Hindlimb muscle (tissue), 1 donor: Measurements from ENCODE around the gene PRAME. TPM values are rescaled to one million over a fixed set of nuclear protein-coding genes. Genes with fewer than 3 reads are reported as not detected.
"Not testable (repeated sequence)": the region's sequence is repeated elsewhere in the genome, so short reads cannot be mapped to it uniquely, and the experiment has no call there.

Experiments used
- DNase-seq: peaks from one replicate; pipeline ENCODE4 v3.0.0-alpha.2; 2013
- polyA plus RNA-seq: library from polyadenylated mRNA; unstranded; fragments of 120-200 nt; gene quantifications from one replicate; pipeline ENCODE4 v1.2.1, GENCODE V29; 2013; ENCODE audit not compliant: insufficient read length

Gene PRAME
- polyA plus RNA-seq, 1 donor = not detected

DNA sequence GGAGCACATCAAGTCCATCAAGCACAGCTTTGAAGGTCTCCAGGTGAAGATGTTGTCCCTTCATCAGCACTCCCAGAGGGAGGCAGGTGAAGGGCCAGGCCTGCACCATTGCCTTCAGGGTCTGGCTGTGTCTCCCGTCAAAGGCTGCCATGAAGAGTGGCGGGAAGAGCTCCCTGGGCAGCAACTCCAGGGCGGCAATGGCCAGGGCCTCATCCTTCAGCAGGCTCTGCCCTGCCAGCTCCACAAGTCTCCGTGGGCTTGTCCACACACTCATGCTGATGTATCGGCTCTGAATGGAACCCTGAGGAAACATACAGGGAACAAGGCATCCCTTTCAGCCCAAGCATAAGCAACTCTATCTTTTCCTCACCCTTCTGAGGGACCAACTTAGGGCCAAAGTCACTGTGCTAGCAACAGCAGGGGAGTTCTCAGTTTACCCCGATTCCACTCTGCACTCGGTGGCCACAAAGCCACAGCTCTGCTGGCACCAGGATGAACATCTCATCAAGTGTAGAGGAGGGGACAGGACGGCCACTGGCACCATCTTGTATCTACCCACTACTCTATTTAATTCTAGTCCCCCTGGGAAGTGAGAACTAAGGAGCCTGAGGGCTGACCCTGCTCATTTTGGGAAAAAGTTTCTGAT is 8.2 kb downstream of the PRAME start:
- DNase-seq = no peak

DNA sequence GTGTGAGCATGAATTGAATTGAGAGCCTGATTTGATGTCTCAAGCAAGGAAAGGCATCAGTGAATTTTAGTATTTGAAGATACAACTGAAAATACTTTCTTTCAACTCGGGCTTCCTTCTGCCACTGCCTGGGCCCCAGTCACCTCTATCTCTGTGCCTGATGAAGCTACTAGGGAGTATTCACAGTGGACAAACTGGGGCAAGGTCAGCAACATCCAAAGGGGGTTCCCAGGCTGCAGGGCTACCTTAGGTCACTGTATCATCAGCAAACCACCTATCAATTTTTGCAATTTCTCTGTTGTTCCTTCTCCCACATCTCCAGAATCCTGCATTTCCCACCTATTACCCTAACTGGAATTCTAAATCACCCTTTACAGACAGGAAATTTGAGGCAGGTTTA is 10.2 kb downstream of the PRAME start:
- no peak for DNase-seq

- no peak for DNase-seq
These were observed 10.7 kb downstream of the PRAME start for GRCh38 chr22:22548317-22548716.

DNA sequence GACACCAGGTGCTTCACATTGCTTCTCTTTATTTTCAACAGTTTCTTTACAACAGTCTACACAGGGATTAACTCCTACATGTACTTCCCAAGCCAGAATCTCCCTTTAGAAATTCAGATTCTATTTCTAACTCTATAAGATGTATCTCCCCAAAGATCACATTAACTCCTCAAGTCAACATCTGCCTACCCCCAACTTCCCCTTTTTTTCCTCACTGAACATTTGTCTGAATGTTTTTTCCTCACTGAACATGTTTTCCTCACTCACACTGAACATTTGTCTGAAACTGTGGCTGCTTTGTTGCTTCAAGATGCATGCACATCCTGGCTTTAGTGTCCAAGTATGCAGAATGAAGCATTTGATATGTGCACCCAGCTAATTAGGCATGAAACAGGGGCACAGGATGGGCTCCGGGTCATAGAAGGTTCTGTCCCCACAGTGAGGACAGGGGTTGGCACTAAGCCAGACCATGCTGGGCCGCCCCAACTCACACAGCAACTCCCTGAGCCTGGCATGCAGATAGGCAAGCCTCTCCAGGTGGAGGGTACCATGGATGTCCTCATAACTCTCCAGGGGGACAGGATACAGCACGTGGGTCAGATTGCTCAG is 11.3 kb downstream of the PRAME start:
- DNase-seq = no peak

DNA sequence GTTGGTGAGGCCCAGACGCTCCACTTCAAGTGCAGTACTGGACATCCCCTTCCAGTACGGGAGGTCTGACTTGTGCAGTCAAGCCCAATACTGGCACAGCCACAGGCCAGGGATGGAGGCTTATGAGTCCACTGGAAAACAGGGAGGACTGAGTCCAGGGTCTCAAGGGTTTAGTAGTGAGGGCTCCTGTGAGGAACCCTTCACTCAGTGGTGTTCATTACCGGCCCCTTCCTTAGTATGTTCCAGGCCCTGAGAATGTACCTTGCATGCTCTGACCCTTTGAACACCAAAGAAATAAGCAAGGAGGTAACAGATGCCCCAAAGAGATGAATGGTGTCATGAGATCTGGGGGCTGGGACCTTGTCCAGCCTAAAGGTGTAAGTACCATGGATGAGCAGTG is 11.8 kb downstream of the PRAME start:
- no peak for DNase-seq

- DNase-seq = no peak
These were observed 12.6 kb downstream of the PRAME start for GRCh38 chr22:22546490-22546889.

GRCh38 chr22:22545084-22545483 is 14.0 kb downstream of the PRAME start:
- DNase-seq = no peak

GRCh38 chr22:22538226-22538989 is 20.7 kb downstream of the PRAME start:
- DNase-seq = no peak

DNA sequence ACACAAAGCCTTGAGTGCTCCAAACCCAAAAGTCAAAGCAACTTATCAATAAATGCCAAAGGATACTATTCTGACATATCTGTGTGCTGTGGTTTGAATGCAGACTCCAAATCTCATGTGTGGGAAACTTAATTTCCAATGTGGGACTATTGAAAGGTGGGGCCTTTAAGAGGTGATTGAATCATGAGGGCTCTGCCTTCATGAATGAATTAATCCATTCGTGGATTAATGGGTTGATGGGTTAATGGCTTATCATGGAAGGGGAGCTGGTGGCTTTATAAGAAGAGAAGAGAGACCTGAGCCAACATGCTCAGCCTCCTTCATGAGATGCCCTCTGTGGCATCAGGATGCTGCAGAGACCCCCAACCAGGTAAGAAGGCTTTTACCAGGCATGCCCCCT is 22.1 kb downstream of the PRAME start:
- no peak for DNase-seq

DNA sequence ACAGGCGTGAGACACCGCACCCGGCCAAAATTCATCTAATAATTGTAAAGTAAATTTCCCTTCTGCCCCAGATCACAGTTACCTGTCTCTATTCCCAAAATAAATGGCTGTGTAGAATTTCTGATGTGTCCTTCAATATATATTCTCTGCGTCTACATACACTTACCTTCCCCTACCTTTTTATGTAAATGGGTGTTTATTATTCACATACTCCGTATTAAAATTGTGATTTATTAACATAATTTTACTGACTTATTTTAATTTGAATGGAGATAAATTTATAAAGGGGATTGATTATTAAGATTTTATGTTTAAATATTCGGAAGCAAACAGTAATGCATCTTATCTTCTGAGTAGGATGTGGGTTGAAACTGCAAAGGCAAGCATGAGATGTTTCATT is 22.6 kb downstream of the PRAME start:
- DNase-seq = no peak

- DNase-seq = no peak
These were observed 23.4 kb downstream of the PRAME start for GRCh38 chr22:22535662-22536061.

DNA sequence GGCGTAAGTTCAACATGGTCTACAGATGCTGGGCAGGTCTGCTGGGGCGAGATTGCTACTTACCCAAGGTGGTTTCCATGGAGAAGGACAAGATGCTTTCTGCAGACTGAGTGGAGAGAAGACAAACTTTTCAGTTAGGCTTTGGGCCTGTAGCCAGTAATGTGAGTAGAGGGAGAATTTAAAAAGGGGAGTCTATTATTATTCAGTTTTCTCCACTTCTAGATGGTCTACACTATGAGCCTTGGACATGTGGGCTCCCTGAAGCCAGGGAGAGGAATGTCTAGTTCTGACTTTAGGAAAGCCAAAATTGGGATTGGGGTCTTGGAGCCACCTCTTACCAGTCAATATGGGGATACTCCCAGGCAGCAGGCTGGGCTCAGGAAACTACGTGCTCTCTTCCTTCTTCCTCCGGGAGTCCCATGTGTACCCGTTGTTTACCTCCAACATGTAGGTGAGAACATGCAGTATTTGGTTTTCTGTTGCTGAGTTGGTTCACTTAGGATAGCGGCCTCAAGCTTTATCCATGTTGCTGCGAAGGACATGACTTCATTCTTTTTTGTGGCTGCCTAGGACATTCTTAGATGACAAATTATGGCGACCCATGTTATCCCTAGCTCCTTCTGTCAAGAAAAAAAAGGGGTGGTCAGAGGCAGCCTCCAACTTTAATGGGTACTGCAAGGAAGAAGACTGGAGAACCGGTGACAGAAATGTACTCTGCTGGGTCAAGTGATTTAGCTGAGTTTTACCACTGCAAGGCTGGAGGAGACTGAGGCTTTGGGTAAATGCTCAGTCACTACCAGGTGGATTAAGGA is 24.3 kb downstream of the PRAME start:
- no peak for DNase-seq

DNA sequence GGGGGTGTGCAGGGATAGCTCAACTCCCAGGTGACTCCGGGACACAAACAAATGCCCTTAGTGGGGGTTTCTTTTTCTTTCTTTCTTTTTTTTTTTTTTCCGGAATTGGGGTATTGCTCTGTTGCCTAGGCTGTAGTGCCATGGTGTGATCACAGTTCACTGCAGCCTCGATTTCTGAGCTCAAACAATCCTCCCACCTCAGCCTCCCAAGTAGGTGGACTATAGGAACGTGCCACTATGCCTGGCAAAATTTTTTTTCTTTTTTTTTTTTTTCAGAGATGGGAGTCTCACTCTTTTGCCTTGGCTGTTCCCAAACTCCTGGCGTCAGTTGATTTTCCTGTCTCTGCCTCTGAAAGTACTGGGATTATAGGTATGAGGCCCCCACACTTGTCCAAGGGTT is 25.2 kb downstream of the PRAME start:
- no peak for DNase-seq

GRCh38 chr22:22533417-22533816 is 25.6 kb downstream of the PRAME start:
- DNase-seq = no peak

DNA sequence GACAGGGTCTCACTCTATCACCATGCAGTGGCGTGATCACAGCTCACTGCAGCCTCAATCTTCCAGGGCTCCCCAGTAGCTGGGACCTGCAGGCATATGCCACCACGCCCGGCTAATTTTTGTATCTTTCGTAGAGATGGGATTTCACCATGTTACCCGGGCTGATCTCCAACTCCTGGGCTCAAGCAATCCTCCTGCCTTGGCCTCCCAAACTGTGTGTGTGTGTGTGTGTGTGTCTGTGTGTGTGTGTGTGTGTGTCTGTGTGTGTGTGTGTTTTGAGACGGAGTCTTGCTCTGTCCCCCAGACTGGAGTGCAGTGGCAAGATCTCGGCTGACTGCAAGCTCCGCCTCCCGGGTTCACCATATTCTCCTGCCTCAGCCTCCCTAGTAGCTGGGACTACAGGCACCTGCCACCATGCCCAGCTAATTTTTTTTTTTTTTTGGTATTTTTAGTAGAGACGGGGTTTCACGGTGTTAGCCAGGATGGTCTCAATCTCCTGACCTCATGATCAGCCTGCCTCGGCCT is 26.5 kb downstream of the PRAME start:
- DNase-seq = not testable (repeated sequence)

- no peak for DNase-seq
These were observed 27.1 kb downstream of the PRAME start for GRCh38 chr22:22531770-22532546.

- DNase-seq = no peak
These were observed 30.3 kb downstream of the PRAME start for GRCh38 chr22:22528780-22529179.

- DNase-seq = no peak
These were observed 31.8 kb downstream of the PRAME start for GRCh38 chr22:22527312-22527711.

DNA sequence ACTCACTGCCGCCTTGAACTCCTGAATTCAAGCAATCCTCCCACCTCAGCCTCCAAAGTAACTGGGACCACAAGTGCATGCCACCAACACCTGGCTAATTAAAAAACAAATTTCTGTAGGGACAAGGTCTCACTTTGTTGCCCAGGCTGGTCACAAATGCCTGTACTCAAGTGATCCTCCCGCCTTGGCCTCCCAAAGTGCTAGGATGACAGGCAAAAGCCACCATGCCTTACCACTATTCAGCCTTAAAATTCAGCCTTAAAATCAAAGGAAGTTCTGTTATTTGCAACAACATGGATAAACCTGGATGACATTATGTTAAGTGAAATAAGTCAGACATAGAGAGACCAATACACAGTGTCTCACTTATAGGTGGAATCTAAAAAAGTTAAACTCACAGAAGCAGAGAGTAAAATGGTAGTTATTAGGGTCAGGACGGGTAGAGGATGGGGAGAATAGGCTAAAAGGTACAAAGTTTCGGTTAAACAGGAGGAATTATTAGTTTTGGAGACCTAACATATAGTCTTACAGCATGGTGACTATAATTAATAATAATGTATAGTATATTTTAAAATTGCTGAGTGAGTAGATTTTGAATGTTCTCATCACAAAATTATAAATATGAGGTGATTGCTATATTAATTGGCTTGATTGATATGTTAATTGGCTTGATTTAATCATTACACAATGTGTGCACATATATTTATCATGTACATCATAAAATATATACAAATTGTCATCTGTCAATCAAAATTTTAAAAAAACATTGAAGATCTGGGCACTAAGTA is 32.7 kb downstream of the PRAME start:
- DNase-seq = no peak

GRCh38 chr22:22523494-22523893 is 35.6 kb downstream of the PRAME start:
- DNase-seq = no peak

- DNase-seq = no peak
These were observed 37.4 kb downstream of the PRAME start for GRCh38 chr22:22521631-22522030.
